ENCODE data around the gene DDX20.

The DDX20 gene

GRCh38 chr1:111814642-111815041, 58.9 kb downstream of the DDX20 start:
- DNase-seq (ENCODE audit: low spot score), result no peak
- H3K9me3 ChIP-seq (ENCODE audit: severe bottlenecking), result no peaks in the 10 kb centered on the region
- no peaks in the 10 kb centered on the region for H3K27me3 ChIP-seq (ENCODE audit: insufficient read depth, poor library complexity, severe bottlenecking)
- no peak for TF ChIP-seq CTCF (IDR thresholded peaks at IDR 0.05; ENCODE audit: poor library complexity, severe bottlenecking)
- H3K36me3 ChIP-seq (ENCODE audit: low read depth), result no peaks in the 10 kb centered on the region
- no peaks in the 10 kb centered on the region for H3K4me1 ChIP-seq (ENCODE audit: insufficient read depth, poor library complexity, severe bottlenecking)
- ATAC-seq (ENCODE audit: low read depth), result no peak
- H3K27ac ChIP-seq (ENCODE audit: poor library complexity, severe bottlenecking), result no peak overlapping the region
- no peak overlapping the region for H3K4me3 ChIP-seq (ENCODE audit: severe bottlenecking)

All from RWPE2 (cell line).